Subcutaneous adipose tissue (tissue), 4 donors: ENCODE data around the gene RASGRP2. TPM values are rescaled to one million over a fixed set of nuclear protein-coding genes. Genes with fewer than 3 reads are reported as not detected.

Experiments used
- total RNA-seq, 4 donors: library from RNA; depleted of rRNA; stranded (reverse); fragments of >200 nt; gene quantifications; one replicate each; pipeline ENCODE4 v1.1.0, GENCODE V29; 2016
- TF ChIP-seq, protein P1 (sequence below): fragments of 450-650 bp; IDR thresholded peaks from one replicate; pipeline ENCODE4 v1.5.1; 2016; ENCODE audit warnings: low read depth, mild to moderate bottlenecking, control low read depth, antibody characterized with exemption, moderate library complexity

RASGRP2 gene
- total RNA-seq, 4 donors from 2014 or later: 6.8 to 47.5 (median 14.6) TPM

GRCh38 chr11:64768300-64768694 is 24.4 kb upstream of the RASGRP2 start:
- TF ChIP-seq, protein P1, sequence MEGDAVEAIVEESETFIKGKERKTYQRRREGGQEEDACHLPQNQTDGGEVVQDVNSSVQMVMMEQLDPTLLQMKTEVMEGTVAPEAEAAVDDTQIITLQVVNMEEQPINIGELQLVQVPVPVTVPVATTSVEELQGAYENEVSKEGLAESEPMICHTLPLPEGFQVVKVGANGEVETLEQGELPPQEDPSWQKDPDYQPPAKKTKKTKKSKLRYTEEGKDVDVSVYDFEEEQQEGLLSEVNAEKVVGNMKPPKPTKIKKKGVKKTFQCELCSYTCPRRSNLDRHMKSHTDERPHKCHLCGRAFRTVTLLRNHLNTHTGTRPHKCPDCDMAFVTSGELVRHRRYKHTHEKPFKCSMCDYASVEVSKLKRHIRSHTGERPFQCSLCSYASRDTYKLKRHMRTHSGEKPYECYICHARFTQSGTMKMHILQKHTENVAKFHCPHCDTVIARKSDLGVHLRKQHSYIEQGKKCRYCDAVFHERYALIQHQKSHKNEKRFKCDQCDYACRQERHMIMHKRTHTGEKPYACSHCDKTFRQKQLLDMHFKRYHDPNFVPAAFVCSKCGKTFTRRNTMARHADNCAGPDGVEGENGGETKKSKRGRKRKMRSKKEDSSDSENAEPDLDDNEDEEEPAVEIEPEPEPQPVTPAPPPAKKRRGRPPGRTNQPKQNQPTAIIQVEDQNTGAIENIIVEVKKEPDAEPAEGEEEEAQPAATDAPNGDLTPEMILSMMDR: no peak

DNA sequence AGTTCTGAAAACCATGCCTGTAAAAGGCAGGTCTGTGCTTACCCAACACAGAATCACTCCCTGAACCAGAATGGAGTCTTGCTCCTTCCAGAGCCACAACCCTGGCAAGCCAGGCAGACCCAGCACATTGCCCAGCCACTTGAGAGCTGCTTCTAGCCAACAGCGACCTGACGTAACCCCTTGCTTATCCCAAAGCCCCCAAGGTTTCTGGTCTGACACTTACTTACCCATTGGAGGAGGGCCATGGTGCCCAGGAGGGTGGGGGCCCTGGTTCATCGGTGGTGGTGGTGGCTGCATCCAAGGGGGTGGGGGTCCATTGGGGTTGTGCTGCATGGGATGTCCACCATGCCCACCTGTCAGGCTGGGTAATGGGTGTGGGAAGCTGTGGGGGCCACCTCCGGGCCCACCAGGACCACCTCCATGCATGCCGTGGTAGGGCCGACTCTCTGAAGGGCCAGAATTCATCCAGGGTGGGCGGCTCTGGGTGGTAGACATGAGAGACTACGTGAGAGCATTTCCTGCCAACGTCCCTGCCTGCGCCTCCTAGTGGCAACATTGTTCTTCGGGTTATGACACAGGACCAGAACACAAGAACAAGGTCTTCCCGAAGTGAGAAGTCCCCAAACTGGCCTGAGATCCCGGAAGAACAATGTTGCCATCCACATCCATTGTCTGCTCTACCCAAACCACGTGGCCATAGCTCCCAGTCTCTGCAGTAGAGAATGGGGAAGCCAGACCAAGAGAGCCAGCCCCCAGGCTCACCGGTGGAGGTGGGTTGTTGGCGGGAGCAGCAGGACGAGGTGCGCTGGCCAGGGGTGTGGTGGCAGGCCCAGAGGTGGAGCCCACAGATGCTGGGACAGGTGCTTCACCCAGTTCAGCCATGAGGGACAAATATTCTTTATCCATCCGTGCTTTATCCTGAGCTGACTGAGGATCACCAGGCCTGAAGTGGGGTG is 23.7 kb upstream of the RASGRP2 start:
- TF ChIP-seq, protein P1: no peak

DNA sequence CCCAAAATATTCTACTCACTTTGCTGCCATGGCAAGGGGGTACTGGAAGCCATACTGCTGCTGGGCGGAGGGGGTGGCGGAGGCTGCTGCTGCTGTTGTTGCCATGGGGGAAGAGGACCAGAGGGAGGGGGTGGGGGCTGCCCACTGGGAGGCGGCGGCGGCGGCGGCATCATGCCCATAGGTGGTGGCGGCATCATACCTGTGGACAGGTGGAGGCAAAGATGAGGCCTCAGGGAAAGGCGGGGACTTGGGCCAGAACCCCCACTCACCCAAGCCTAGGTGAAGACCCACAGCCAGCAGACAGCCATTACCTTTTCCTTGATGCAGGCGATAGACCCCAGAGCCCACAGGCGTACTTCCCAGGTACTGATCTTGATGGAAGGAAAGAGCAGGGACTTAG is 22.9 kb upstream of the RASGRP2 start:
- TF ChIP-seq, protein P1: no peak

DNA sequence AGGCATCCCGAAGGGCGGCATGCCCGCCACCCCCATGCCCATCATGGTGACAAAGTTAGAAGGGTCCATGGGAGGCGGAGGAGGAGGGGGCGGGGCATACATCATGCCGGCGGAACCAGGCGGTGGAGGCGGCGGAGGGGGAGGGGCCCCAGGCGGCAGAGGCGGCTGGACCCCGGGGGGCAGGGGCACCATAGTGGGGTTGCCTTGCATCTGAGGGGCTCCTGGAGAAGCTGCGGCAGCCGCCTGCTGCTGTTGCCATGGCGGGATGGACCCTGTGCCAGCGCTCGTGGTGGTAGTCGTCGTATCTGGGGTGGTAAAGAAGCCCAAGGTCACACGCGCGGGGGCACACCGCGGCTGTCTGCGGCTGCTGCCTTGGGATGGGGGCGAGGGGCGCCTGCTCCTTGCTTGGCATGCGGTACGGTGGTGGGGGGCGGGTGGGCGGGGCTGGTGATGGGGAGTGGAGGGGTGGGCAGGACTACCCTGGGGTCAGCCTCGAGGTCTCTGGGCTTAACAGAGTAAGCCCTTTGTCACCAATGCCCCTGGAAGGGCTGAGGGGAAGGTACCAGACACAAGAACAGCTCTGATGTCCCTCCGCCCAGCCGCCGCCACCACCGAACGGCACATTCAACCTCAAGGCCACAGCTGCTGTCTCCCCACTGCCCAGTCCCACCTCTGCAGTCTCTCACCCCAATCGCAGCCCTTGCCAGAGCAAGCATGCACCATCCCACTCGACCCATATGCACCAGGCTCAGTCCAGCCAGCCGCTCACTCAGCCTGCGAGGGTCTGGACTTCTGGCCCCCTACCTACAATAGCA is 22.1 kb upstream of the RASGRP2 start:
- TF ChIP-seq, protein P1: no peak

DNA sequence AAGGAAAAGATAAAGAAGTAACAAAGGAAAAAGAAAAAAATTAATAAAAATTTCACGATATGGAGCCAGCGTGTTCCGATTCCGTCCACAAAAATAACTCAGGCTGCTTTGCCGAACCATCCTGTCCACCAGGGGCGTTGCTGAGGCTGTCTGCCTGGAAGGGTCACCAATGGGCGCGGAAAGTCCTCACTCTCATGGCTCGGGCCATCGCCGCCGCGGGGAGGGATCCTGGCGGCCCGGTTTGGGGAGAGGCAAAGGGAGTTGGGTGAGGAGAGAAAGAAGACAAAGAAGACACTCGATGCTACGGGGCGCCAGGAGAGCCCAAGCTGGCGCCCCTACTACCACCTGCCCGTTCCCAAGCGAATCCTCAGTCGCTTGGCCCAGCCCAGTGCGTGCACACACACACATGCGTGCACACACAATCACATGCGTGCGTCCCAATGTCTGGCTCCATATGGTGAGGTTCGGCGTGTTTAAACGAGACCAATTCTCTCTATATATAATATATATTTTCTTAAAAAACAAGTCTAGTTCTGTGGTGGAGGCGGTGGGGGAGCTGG is 21.4 kb upstream of the RASGRP2 start:
- TF ChIP-seq, protein P1: no peak

GRCh38 chr11:64764753-64765152 is 20.8 kb upstream of the RASGRP2 start:
- TF ChIP-seq, protein P1: no peak
